ENCODE results near the gene RIMS3. TPM values are rescaled to one million over a fixed set of nuclear protein-coding genes. Genes with fewer than 3 reads are reported as not detected.

Gene RIMS3
- polyA plus RNA-seq, 4 donors, result under 0.01 to 3.4 (median 1.1) TPM; not detected in 1

- no peak overlapping the region for H3K27ac ChIP-seq (ENCODE audit: low read depth in 1 of 3, low read length in 2 of 3)
- DNase-seq, result no peak
- no peak overlapping the region for H3K4me3 ChIP-seq (ENCODE audit: low read depth in 1 of 3, low read length in 3 of 3)
- H3K4me1 ChIP-seq (ENCODE audit: control insufficient read depth in 3 of 3, insufficient read depth in 2 of 3, low read depth in 1 of 3, low read length in 2 of 3), result no peaks in the 10 kb centered on the region
- peaks cover 0 to 5% (median 0%) of the 10 kb centered on the region in 3 donors for H3K27me3 ChIP-seq (ENCODE audit: control insufficient read depth in 3 of 3, insufficient read depth in 3 of 3, low read length in 3 of 3)
- no peaks in the 10 kb centered on the region for H3K9me3 ChIP-seq (ENCODE audit: control insufficient read depth in 2 of 2, insufficient read depth in 1 of 2, low read depth in 1 of 2, low read length in 1 of 2)
- H3K36me3 ChIP-seq (ENCODE audit: control insufficient read depth in 3 of 3, insufficient read depth in 2 of 3, low read depth in 1 of 3, low read length in 3 of 3), result no peaks in the 10 kb centered on the region
- WGBS, 3 donors, result 83 to 93% (median 86%) methylated on average over 5 of the region's 5 CpGs
- no peak for FAIRE-seq
Observed at GRCh38 chr1:40620150-40620549, 45.3 kb downstream of the RIMS3 start.

- WGBS, 3 donors, result 83 to 95% (median 87%) methylated on average over 1 of the region's 1 CpG
- DNase-seq (no peak), FAIRE-seq (no peak)
- no peak overlapping the region for H3K27ac ChIP-seq (ENCODE audit: low read depth in 1 of 3, low read length in 2 of 3)
- no peaks in the 10 kb centered on the region for H3K9me3 ChIP-seq (ENCODE audit: control insufficient read depth in 2 of 2, insufficient read depth in 1 of 2, low read depth in 1 of 2, low read length in 1 of 2)
- H3K36me3 ChIP-seq (ENCODE audit: control insufficient read depth in 3 of 3, insufficient read depth in 2 of 3, low read depth in 1 of 3, low read length in 3 of 3), result no peaks in the 10 kb centered on the region
- H3K27me3 ChIP-seq (ENCODE audit: control insufficient read depth in 3 of 3, insufficient read depth in 3 of 3, low read length in 3 of 3), result peaks cover 0 to 3% (median 0%) of the 10 kb centered on the region in 3 donors
- no peaks in the 10 kb centered on the region for H3K4me1 ChIP-seq (ENCODE audit: control insufficient read depth in 3 of 3, insufficient read depth in 2 of 3, low read depth in 1 of 3, low read length in 2 of 3)
- H3K4me3 ChIP-seq (ENCODE audit: low read depth in 1 of 3, low read length in 3 of 3), result no peak overlapping the region
Observed at GRCh38 chr1:40618108-40618507, 47.4 kb downstream of the RIMS3 start.

GRCh38 chr1:40612345-40612831 lies 53.1 kb downstream of the RIMS3 start:
- no peaks in the 10 kb centered on the region for H3K4me1 ChIP-seq (ENCODE audit: control insufficient read depth in 3 of 3, insufficient read depth in 2 of 3, low read depth in 1 of 3, low read length in 2 of 3)
- peaks cover 0 to 3% of the 10 kb centered on the region in 2 donors for H3K9me3 ChIP-seq (ENCODE audit: control insufficient read depth in 2 of 2, insufficient read depth in 1 of 2, low read depth in 1 of 2, low read length in 1 of 2)
- FAIRE-seq (no peak), DNase-seq (peak; percentile 75 to 80)
- WGBS, 3 donors, result 26 to 36% (median 33%) methylated on average over 11 of the region's 11 CpGs
- H3K27ac ChIP-seq (ENCODE audit: low read depth in 1 of 3, low read length in 2 of 3), result no peak overlapping the region
- H3K27me3 ChIP-seq (ENCODE audit: control insufficient read depth in 3 of 3, insufficient read depth in 3 of 3, low read length in 3 of 3), result peaks cover 0 to 2% (median 0%) of the 10 kb centered on the region in 3 donors
- no peak overlapping the region for H3K4me3 ChIP-seq (ENCODE audit: low read depth in 1 of 3, low read length in 3 of 3)
- no peaks in the 10 kb centered on the region for H3K36me3 ChIP-seq (ENCODE audit: control insufficient read depth in 3 of 3, insufficient read depth in 2 of 3, low read depth in 1 of 3, low read length in 3 of 3)

GRCh38 chr1:40610156-40610555 lies 55.3 kb downstream of the RIMS3 start:
- Histone ChIP-seq H3K36me3 (ENCODE audit: control insufficient read depth in 3 of 3, insufficient read depth in 2 of 3, low read depth in 1 of 3, low read length in 3 of 3) (no peaks in the 10 kb centered on the region), H3K27ac (ENCODE audit: low read depth in 1 of 3, low read length in 2 of 3) (no peak overlapping the region), H3K4me1 (ENCODE audit: control insufficient read depth in 3 of 3, insufficient read depth in 2 of 3, low read depth in 1 of 3, low read length in 2 of 3) (no peaks in the 10 kb centered on the region), H3K9me3 (ENCODE audit: control insufficient read depth in 2 of 2, insufficient read depth in 1 of 2, low read depth in 1 of 2, low read length in 1 of 2) (peaks cover 0 to 3% of the 10 kb centered on the region in 2 donors), H3K4me3 (ENCODE audit: low read depth in 1 of 3, low read length in 3 of 3) (no peak overlapping the region), H3K27me3 (ENCODE audit: control insufficient read depth in 3 of 3, insufficient read depth in 3 of 3, low read length in 3 of 3) (peaks cover 0 to 2% (median 0%) of the 10 kb centered on the region in 3 donors)
- FAIRE-seq (no peak), DNase-seq (no peak)
- 82 to 89% (median 89%) methylated on average over 7 of the region's 7 CpGs for WGBS, 3 donors

- peaks cover 0 to 2% (median 0%) of the 10 kb centered on the region in 3 donors for H3K27me3 ChIP-seq (ENCODE audit: control insufficient read depth in 3 of 3, insufficient read depth in 3 of 3, low read length in 3 of 3)
- FAIRE-seq (no peak), DNase-seq (no peak)
- H3K27ac ChIP-seq (ENCODE audit: low read depth in 1 of 3, low read length in 2 of 3), result no peak overlapping the region
- H3K4me3 ChIP-seq (ENCODE audit: low read depth in 1 of 3, low read length in 3 of 3), result no peak overlapping the region
- H3K9me3 ChIP-seq (ENCODE audit: control insufficient read depth in 2 of 2, insufficient read depth in 1 of 2, low read depth in 1 of 2, low read length in 1 of 2), result peaks cover 0 to 3% of the 10 kb centered on the region in 2 donors
- no peaks in the 10 kb centered on the region for H3K4me1 ChIP-seq (ENCODE audit: control insufficient read depth in 3 of 3, insufficient read depth in 2 of 3, low read depth in 1 of 3, low read length in 2 of 3)
- H3K36me3 ChIP-seq (ENCODE audit: control insufficient read depth in 3 of 3, insufficient read depth in 2 of 3, low read depth in 1 of 3, low read length in 3 of 3), result no peaks in the 10 kb centered on the region
- 36 to 52% (median 52%) methylated on average over 1 of the region's 1 CpG for WGBS, 3 donors
Observed at GRCh38 chr1:40607921-40608320, 57.6 kb downstream of the RIMS3 start.

GRCh38 chr1:40606978-40607377 lies 58.5 kb downstream of the RIMS3 start:
- Histone ChIP-seq H3K36me3 (ENCODE audit: control insufficient read depth in 3 of 3, insufficient read depth in 2 of 3, low read depth in 1 of 3, low read length in 3 of 3) (no peaks in the 10 kb centered on the region), H3K27ac (ENCODE audit: low read depth in 1 of 3, low read length in 2 of 3) (no peak overlapping the region), H3K4me3 (ENCODE audit: low read depth in 1 of 3, low read length in 3 of 3) (no peak overlapping the region), H3K4me1 (ENCODE audit: control insufficient read depth in 3 of 3, insufficient read depth in 2 of 3, low read depth in 1 of 3, low read length in 2 of 3) (no peaks in the 10 kb centered on the region), H3K9me3 (ENCODE audit: control insufficient read depth in 2 of 2, insufficient read depth in 1 of 2, low read depth in 1 of 2, low read length in 1 of 2) (peaks cover 0 to 3% of the 10 kb centered on the region in 2 donors), H3K27me3 (ENCODE audit: control insufficient read depth in 3 of 3, insufficient read depth in 3 of 3, low read length in 3 of 3) (peaks cover 0 to 2% (median 0%) of the 10 kb centered on the region in 3 donors)
- WGBS, 3 donors, result 72 to 81% (median 75%) methylated on average over 2 of the region's 2 CpGs
- FAIRE-seq (no peak), DNase-seq (no peak)

- DNase-seq (no peak), FAIRE-seq (no peak)
- Histone ChIP-seq H3K9me3 (ENCODE audit: control insufficient read depth in 2 of 2, insufficient read depth in 1 of 2, low read depth in 1 of 2, low read length in 1 of 2) (peaks cover 0 to 5% of the 10 kb centered on the region in 2 donors), H3K4me1 (ENCODE audit: control insufficient read depth in 3 of 3, insufficient read depth in 2 of 3, low read depth in 1 of 3, low read length in 2 of 3) (no peaks in the 10 kb centered on the region), H3K36me3 (ENCODE audit: control insufficient read depth in 3 of 3, insufficient read depth in 2 of 3, low read depth in 1 of 3, low read length in 3 of 3) (no peaks in the 10 kb centered on the region), H3K4me3 (ENCODE audit: low read depth in 1 of 3, low read length in 3 of 3) (no peak overlapping the region), H3K27me3 (ENCODE audit: control insufficient read depth in 3 of 3, insufficient read depth in 3 of 3, low read length in 3 of 3) (peaks cover 0 to 2% (median 0%) of the 10 kb centered on the region in 3 donors), H3K27ac (ENCODE audit: low read depth in 1 of 3, low read length in 2 of 3) (no peak overlapping the region)
- WGBS, 3 donors, result 71 to 76% (median 73%) methylated on average over 3 of the region's 3 CpGs
Observed at GRCh38 chr1:40606194-40606593, 59.3 kb downstream of the RIMS3 start.

GRCh38 chr1:40599926-40600325 lies 65.6 kb downstream of the RIMS3 start:
- Histone ChIP-seq H3K9me3 (ENCODE audit: control insufficient read depth in 2 of 2, insufficient read depth in 1 of 2, low read depth in 1 of 2, low read length in 1 of 2) (peaks cover 0 to 2% of the 10 kb centered on the region in 2 donors), H3K4me3 (ENCODE audit: low read depth in 1 of 3, low read length in 3 of 3) (no peak overlapping the region), H3K36me3 (ENCODE audit: control insufficient read depth in 3 of 3, insufficient read depth in 2 of 3, low read depth in 1 of 3, low read length in 3 of 3) (no peaks in the 10 kb centered on the region), H3K27me3 (ENCODE audit: control insufficient read depth in 3 of 3, insufficient read depth in 3 of 3, low read length in 3 of 3) (peaks cover 0 to 2% (median 0%) of the 10 kb centered on the region in 3 donors), H3K27ac (ENCODE audit: low read depth in 1 of 3, low read length in 2 of 3) (no peak overlapping the region), H3K4me1 (ENCODE audit: control insufficient read depth in 3 of 3, insufficient read depth in 2 of 3, low read depth in 1 of 3, low read length in 2 of 3) (no peaks in the 10 kb centered on the region)
- no peak for DNase-seq
- FAIRE-seq, result no peak
- 83 to 93% (median 93%) methylated on average over 1 of the region's 1 CpG for WGBS, 3 donors

- no peak for DNase-seq
- peaks cover 0 to 5% (median 0%) of the 10 kb centered on the region in 3 donors for H3K27me3 ChIP-seq (ENCODE audit: control insufficient read depth in 3 of 3, insufficient read depth in 3 of 3, low read length in 3 of 3)
- no peak for FAIRE-seq
- H3K4me1 ChIP-seq (ENCODE audit: control insufficient read depth in 3 of 3, insufficient read depth in 2 of 3, low read depth in 1 of 3, low read length in 2 of 3), result no peaks in the 10 kb centered on the region
- no peaks in the 10 kb centered on the region for H3K36me3 ChIP-seq (ENCODE audit: control insufficient read depth in 3 of 3, insufficient read depth in 2 of 3, low read depth in 1 of 3, low read length in 3 of 3)
- H3K4me3 ChIP-seq (ENCODE audit: low read depth in 1 of 3, low read length in 3 of 3), result no peak overlapping the region
- WGBS, 3 donors, result 88 to 91% (median 89%) methylated on average over 7 of the region's 7 CpGs
- no peak overlapping the region for H3K27ac ChIP-seq (ENCODE audit: low read depth in 1 of 3, low read length in 2 of 3)
- H3K9me3 ChIP-seq (ENCODE audit: control insufficient read depth in 2 of 2, insufficient read depth in 1 of 2, low read depth in 1 of 2, low read length in 1 of 2), result no peaks in the 10 kb centered on the region
Observed at GRCh38 chr1:40595623-40596022, 69.9 kb downstream of the RIMS3 start.
